Right renal cortex interstitium (tissue), 3 donors: ENCODE data around the gene RALGPS1. TPM values are rescaled to one million over a fixed set of nuclear protein-coding genes. Genes with fewer than 3 reads are reported as not detected.

ENCODE experiments used
- DNase-seq, 3 donors: peaks; one replicate each; pipeline ENCODE4 v3.0.0-alpha.2; 2013; ENCODE audit warnings: low read depth in 3 of 3, low spot score in 2 of 3
- polyA plus RNA-seq, 3 donors: library from polyadenylated mRNA; unstranded; fragments of 120-200 nt; gene quantifications; one replicate each; pipeline ENCODE4 v1.2.1, GENCODE V29; 2013; ENCODE audit not compliant: insufficient read length in 3 of 3

Gene RALGPS1
- polyA plus RNA-seq, 3 donors, result 20.2 to 21.0 (median 20.6) TPM

DNA sequence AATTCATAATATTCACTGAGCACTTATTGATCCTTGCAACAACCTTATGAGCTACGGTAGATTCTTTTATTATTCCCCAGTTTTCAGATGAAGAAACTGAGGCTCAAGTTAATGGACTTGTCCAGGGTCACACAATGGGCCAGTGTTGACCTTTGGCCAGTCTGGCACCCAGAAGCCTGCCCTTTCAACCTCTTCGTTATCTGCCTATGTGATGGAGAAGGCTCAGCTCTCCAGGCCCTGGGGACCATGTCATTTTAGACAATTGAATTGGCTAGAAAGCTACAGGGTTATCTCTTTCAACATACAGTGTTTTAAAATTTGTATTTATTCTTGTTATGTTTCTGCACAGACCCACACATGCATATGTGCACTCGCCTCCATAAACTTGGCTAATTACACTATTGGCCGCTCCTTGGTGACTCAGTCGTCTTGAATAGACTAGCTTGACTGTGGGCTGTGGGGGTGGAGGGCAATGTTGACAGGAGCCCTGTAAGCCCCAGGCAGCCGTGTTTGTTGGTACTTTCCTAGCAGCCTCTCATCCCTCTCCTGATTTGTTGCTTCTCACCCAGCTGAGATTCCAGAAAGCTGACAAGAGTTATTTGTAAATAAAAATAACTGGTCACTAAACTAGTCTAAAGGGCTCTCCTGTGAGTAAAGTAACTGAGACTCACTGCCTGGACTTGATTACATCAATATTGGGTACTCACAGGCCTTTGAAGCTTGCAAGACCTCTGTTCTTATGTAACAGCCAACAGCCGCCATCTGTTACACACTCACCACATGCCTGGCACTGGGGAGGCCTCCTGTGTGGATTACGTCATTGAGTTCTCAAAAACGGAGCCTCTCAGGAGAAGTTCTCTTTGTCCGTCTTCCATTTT lies 216.3 kb downstream of the RALGPS1 start:
- DNase-seq, result no peak

GRCh38 chr9:127131871-127132270 lies 217.3 kb downstream of the RALGPS1 start:
- no peak for DNase-seq

GRCh38 chr9:127132375-127132774 lies 217.8 kb downstream of the RALGPS1 start:
- no peak for DNase-seq

- no peak for DNase-seq
Observed at GRCh38 chr9:127132921-127133647, 218.5 kb downstream of the RALGPS1 start.

GRCh38 chr9:127133739-127134167 lies 219.2 kb downstream of the RALGPS1 start:
- DNase-seq, result no peak

- DNase-seq, result no peak
Observed at GRCh38 chr9:127135056-127135745, 220.6 kb downstream of the RALGPS1 start.

DNA sequence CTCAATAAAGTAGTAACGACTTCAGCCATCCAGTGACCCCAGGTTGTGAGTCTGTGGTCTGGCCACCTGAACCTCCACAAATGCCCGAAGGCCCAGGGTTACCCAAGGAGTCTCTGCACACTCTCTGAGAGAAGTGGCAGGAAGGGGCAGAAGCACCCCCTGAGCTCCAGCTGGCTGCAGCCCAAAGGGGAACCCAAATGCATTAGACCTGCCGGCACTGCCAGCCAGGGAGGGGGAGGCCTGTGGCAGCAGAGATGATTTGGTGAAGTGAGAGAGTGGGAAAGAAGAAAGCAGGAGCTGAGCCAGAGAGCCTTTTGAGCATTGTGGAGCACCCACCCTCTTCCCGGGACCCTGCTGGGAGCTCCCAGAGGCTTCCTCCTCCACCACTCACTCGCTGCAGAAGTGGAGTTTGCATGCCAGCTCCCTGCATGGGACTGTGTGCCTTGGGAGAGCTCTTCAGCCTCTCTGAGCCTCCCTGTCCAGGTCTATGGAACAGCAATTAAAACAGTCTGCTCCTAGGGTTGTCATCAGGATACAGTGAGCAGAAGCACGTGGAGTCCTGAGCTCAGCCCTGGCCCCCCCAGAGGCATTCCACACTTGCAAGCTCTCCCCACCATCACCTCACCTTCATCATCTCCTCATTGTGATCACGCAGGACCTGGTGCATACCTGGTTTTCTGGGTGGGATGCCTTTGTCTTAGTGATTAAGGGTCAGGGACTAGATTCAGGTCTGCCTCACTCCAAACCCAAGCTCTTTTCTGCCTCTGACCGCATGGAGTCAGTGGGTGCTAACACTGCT lies 221.7 kb downstream of the RALGPS1 start:
- no peak for DNase-seq

- DNase-seq, result no peak
Observed at GRCh38 chr9:127136880-127137639, 222.5 kb downstream of the RALGPS1 start.

GRCh38 chr9:127137640-127138360 lies 223.2 kb downstream of the RALGPS1 start:
- no peak for DNase-seq

GRCh38 chr9:127138444-127138843 lies 223.9 kb downstream of the RALGPS1 start:
- no peak for DNase-seq

DNA sequence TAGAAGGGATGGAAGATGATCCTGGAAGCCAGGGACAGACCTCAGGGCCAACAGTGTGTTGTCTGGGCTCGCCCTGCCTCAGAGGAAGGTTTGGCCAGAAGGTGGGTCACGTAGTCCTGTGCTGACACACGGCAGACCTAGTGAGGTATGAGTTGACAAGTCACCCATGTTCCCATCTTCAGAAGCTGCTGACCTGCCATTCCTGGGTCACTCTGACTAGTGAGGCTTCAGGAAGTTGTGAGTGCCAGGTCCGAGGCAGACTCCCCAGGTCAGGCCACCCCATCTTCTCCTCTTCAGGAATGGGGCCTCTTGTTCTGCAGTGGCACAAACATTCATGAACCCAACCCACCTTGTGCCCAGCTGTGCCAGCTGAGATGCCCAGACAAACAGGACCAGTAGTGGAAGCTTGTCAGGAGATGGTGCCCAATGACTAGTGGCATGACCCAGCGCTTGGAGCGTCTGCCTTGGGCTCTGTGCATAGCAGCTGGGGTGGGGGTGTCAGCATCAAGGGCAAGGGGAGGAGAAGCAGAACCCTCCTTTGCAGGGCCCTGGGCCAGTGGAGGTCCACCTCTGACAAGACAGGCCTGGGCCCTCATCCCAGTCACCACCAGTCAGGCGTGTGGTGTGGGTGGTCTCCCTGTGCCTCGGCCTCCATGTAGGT lies 224.6 kb downstream of the RALGPS1 start:
- no peak for DNase-seq

- no peak for DNase-seq
Observed at GRCh38 chr9:127139775-127140174, 225.2 kb downstream of the RALGPS1 start.

GRCh38 chr9:127140181-127140580 lies 225.6 kb downstream of the RALGPS1 start:
- no peak for DNase-seq

DNA sequence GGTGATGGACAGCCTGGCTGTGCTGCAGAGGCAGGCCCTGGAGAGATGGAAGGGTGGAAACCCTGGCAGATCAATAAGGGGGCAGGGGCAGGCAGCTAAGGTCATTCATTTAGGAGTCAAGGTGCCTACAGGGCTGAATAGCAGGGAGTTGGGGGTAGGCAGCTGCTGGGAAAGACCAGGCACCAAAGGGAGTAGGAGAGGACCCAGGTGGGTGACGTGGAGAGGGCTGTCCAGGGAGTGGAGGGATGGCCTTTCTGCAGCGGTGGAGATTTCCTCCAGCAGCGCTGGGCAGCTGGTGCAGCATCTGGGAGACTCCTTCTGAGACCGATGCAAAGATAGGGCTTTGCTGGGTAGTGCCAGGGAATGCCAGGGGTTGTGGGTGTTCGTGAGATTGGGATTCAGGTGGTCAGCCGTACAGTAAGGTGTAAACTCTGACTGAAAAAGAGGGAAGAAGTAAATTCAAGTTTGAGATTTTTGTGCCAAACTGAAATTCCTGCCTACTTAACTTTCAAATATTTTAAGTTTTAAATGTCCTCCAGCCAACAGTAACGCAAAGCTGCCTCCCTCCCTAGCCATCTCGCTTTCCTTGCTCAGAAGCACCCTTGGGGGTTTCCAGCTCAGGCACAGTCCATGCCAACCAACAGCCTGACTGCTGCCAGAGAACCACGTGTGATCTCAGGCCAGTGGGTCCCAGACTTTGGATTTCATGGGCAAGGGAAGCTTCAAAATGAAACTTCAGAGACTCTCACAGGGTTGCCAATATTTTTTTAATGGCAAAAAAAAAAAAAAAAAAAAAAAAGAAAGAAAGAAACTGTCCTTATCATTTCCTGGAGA lies 226.5 kb downstream of the RALGPS1 start:
- no peak for DNase-seq

DNA sequence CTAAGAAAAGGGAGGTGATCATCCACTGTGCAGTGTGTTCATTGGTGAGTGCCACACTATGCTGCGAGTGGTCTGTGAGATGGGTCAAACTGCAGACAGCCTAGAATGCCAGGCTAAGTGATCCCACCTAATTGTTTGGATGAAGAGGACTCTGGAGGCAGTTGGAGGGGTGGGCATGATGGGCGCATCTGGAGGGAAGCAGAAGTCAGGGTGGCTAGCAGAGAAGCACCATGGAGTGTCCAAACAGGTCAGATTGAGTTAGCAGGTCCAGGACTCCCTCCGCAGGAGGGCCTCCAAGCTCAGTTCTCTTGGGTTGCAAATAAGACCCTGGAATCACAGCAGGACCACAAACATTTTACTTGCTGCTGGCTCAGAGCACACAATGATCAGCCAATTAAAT lies 227.7 kb downstream of the RALGPS1 start:
- DNase-seq, result no peak

- DNase-seq, result no peak
Observed at GRCh38 chr9:127142931-127143464, 228.4 kb downstream of the RALGPS1 start.

DNA sequence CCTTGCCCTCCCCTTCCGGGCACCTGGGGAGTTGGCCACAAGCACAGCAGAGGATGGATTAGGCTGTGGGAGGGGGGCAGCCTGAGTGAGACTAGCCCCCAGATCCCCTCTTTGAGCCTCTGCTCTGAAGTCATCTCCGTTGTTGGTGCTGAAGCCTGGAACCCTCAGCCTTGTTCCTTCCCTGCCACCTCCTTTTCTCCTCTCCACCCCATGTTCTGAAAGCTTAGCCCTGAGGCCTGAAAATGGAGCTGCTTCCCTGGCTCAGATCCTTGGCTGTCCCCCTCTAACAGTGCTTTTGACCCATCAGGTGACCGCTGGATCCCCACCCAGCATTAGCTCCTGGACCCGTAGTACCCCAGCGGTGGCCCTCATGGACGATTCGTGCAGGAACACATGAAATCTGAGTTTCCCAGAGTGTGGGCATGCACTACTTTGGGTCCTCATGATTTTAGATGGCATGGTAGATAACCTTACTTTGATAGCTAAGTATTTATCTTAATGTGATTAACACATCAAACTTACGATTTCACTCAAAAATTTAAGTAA lies 229.4 kb downstream of the RALGPS1 start:
- no peak for DNase-seq
